Stimulated activated naive CD8-positive, alpha-beta T cell treated with anti-CD3 and anti-CD28 coated beads, Interleukin-15, amount 100 ng/mL, for 72 hours (primary cell): ENCODE results near the gene LIMK2.
"Not testable (repeated sequence)": the region's sequence is repeated elsewhere in the genome, so short reads cannot be mapped to it uniquely, and the experiment has no call there.

Experiments
- ATAC-seq: fragments of 150-1000 bp; cut with Tn5 transposase; 2 replicates; pipeline ENCODE4 v1.10.0; 2021; ENCODE audit warnings: mild to moderate bottlenecking, moderate library complexity
- DNase-seq, 2 donors: peaks; one replicate each; pipeline ENCODE4 v3.0.0; 2021 to 2022
- H3K27ac Mint-ChIP-seq, 2 donors: one replicate each; pipeline ENCODE4 v1.8.0; 2022; ENCODE audit warnings: mild to moderate bottlenecking in 2 of 2, mixed read lengths in 2 of 2, moderate library complexity in 2 of 2
- H3K27me3 Mint-ChIP-seq: one replicate; pipeline ENCODE4 v1.8.0; 2022; ENCODE audit warnings: mixed read lengths
- H3K4me1 Mint-ChIP-seq: one replicate; pipeline ENCODE4 v1.8.0; 2022; ENCODE audit warnings: mild to moderate bottlenecking, mixed read lengths
- H3K4me3 Mint-ChIP-seq, 2 donors: one replicate each; pipeline ENCODE4 v1.8.0; 2022; ENCODE audit warnings: mild to moderate bottlenecking in 2 of 2, mixed read lengths in 2 of 2, moderate library complexity in 1 of 2
- H3K9me3 Mint-ChIP-seq, 2 donors: one replicate each; pipeline ENCODE4 v1.8.0; 2022; ENCODE audit warnings: mixed read lengths in 2 of 2

The LIMK2 gene

DNA sequence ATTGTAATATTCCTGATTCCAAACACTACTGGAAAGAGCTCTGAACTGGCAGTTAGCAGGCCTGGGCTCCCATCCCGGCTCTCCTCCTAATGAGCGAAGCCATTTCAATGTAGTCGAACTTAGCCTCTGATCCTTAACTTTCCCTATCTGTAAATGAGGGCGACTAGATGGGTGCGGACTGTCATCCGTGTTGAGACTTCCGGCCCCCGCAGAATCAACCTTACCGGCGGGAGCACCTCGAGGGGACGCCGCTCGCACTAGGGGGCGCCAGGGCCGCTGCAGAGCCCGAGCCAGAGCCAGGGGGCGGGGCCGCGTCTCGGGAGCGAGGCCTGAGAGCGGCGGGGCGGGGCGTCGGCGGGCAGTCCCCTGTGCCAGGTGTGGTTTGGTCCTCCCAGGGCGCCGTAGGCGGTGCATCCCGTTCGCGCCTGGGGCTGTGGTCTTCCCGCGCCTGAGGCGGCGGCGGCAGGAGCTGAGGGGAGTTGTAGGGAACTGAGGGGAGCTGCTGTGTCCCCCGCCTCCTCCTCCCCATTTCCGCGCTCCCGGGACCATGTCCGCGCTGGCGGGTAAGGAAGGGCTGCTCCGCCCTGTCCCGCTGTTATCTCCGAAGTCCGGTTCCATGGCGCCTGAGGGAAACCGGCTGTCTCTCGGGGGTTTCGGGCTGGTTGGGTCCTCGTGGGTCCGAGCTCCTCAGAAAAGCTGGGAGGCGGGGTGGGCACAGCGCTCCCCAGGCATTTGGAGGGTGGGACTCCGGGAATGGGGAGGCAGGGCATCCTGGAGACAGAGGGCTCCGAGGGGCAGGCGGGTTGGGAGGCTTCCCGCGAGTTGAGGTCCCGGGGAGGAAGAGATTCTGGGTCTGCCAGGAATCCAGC lies at the start of gene LIMK2:
Gene LIMK2, plus strand, starts transcription at position 437 of the 869 bp plus-strand sequence. Its CDS starts 111 bp downstream, at position 548.
- H3K9me3 Mint-ChIP-seq = no peaks in the 10 kb centered on the region
- ATAC-seq = peak; percentile 98
- peak within 1 kb of the TSS; percentile 85 to 91 for H3K4me3 Mint-ChIP-seq
- peak; percentile 97 to 98 for DNase-seq
- H3K27ac Mint-ChIP-seq = peak within 1 kb of the TSS; percentile 89 to 97
- peaks cover 48% of the 10 kb centered on the region for H3K4me1 Mint-ChIP-seq
- H3K27me3 Mint-ChIP-seq = no peaks in the 10 kb centered on the region

- Mint-ChIP-seq H3K27ac (no peak overlapping the region), H3K4me1 (peaks cover 47% of the 10 kb centered on the region), H3K4me3 (no peak overlapping the region), H3K9me3 (no peaks in the 10 kb centered on the region), H3K27me3 (no peaks in the 10 kb centered on the region)
- ATAC-seq = no peak
- no peak for DNase-seq
These were observed 41.1 kb upstream of the LIMK2 start for GRCh38 chr22:31170971-31171370.

GRCh38 chr22:31171734-31172133 lies 40.4 kb upstream of the LIMK2 start:
- not testable (repeated sequence) for DNase-seq, H3K4me3 Mint-ChIP-seq, H3K9me3 Mint-ChIP-seq, H3K27me3 Mint-ChIP-seq, ATAC-seq
- peak overlapping the region in 1 of 2 donors; percentile 60 for H3K27ac Mint-ChIP-seq
- H3K4me1 Mint-ChIP-seq = peaks cover 47% of the 10 kb centered on the region

DNA sequence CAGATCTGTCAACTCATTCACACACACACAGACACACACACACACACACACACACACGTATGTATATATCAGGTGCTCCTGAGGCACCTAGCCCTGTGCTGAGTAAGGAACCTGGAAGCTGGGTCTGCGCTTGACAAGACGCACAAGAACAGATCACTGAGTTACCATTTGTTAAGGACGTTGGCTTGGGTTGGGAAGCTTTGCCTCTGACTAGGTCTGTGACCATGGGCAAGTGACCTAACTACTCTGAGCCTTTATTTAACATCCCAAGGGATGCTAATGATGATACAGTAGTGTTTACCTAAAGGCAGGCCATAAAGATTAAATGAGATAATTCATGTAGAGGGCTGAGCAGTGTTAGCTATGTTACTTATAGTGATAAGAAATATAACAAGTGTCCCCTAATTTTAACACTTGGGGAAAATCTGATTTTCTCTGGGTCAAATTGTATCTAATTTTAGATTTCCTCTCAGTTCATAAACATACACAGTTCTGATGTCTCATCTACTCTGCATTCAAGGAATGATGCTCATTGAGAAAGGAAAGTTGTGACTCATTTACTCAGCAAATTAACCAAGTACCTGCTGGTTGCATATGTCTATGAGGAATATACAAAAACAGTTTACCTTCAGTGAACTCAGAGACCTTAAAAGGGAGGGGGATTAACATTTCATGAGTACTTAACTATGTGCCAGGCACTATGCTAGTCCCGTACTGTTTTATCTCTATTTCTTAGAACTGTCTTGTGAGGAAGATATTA lies 38.5 kb upstream of the LIMK2 start:
- H3K4me1 Mint-ChIP-seq = peaks cover 42% of the 10 kb centered on the region
- H3K9me3 Mint-ChIP-seq = no peaks in the 10 kb centered on the region
- ATAC-seq (peak; percentile 90), DNase-seq (no peak)
- no peaks in the 10 kb centered on the region for H3K27me3 Mint-ChIP-seq
- peak overlapping the region in 1 of 2 donors; percentile 71 for H3K27ac Mint-ChIP-seq
- peak overlapping the region; percentile 26 to 48 for H3K4me3 Mint-ChIP-seq

DNA sequence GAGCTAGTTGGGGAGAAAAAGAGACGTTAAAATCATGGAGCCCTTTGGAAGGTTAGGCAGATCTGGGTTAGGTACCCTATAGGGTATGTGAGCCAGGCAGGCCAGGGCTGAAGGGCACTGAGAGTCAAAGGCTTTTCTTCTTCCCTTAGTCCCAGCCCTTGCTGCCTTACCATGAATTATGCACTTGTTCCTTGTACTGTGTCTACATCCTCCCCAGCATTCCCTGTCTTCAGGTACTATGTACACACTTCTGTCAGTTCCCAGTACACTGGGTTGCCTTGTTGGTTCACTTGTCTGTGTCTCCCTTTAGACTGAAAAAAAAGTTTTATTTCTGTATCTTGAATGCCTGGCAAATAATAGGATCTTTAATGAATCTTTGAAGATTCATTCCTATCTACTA lies 35.2 kb upstream of the LIMK2 start:
- H3K27me3 Mint-ChIP-seq = no peaks in the 10 kb centered on the region
- peaks cover 47% of the 10 kb centered on the region for H3K4me1 Mint-ChIP-seq
- DNase-seq (no peak), ATAC-seq (no peak)
- H3K27ac Mint-ChIP-seq = no peak overlapping the region
- no peak overlapping the region for H3K4me3 Mint-ChIP-seq
- peaks cover 0 to 4% of the 10 kb centered on the region in 2 donors for H3K9me3 Mint-ChIP-seq

DNA sequence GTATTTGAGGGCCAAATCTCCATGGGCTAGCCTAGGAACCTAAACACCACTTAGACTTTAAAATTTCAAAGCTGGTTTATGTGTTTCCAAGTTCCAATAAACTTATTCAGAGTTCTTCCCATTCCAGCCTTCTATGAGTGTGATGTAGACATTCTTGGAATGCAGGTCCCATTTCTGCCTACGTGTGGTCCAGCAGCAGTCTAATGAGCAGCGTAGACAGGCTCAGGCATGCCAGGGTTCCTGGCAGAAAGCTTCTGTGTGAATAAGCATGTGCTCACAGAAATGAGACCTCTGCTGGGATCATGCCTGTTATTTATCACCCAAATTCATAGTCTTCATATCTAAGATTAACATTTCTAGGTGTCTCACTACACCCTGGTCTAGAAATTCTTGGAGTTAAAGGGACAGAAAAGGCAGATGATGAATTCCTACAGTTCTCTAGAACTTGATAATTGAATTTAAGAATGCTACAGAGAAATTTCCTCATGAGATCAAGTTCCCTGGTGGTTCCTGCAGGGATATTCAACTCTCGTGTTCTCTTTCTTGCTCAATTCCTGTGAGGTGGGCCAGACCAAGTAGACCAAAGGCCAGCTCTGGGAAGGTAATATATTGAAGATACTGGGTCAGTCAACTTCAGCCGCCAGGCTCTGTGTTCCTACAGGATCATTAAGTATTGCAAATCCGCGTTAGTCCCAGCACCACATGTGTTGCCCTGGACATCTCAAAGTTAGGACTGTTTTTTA lies 34.5 kb upstream of the LIMK2 start:
- Mint-ChIP-seq H3K27me3 (no peaks in the 10 kb centered on the region), H3K4me1 (peaks cover 43% of the 10 kb centered on the region), H3K4me3 (no peak overlapping the region), H3K27ac (no peak overlapping the region), H3K9me3 (peaks cover 0 to 4% of the 10 kb centered on the region in 2 donors)
- no peak for ATAC-seq
- DNase-seq = no peak

GRCh38 chr22:31178859-31179258 lies 33.2 kb upstream of the LIMK2 start:
- H3K27ac Mint-ChIP-seq = no peak overlapping the region
- H3K4me3 Mint-ChIP-seq = no peak overlapping the region
- ATAC-seq (no peak), DNase-seq (no peak)
- no peaks in the 10 kb centered on the region for H3K27me3 Mint-ChIP-seq
- H3K4me1 Mint-ChIP-seq = peaks cover 30% of the 10 kb centered on the region
- peaks cover 0 to 4% of the 10 kb centered on the region in 2 donors for H3K9me3 Mint-ChIP-seq

GRCh38 chr22:31179345-31179744 lies 32.8 kb upstream of the LIMK2 start:
- ATAC-seq = no peak
- H3K27ac Mint-ChIP-seq = no peak overlapping the region
- H3K4me1 Mint-ChIP-seq = peaks cover 25% of the 10 kb centered on the region
- H3K9me3 Mint-ChIP-seq = peaks cover 0 to 4% of the 10 kb centered on the region in 2 donors
- DNase-seq = no peak
- H3K27me3 Mint-ChIP-seq = no peaks in the 10 kb centered on the region
- no peak overlapping the region for H3K4me3 Mint-ChIP-seq

DNA sequence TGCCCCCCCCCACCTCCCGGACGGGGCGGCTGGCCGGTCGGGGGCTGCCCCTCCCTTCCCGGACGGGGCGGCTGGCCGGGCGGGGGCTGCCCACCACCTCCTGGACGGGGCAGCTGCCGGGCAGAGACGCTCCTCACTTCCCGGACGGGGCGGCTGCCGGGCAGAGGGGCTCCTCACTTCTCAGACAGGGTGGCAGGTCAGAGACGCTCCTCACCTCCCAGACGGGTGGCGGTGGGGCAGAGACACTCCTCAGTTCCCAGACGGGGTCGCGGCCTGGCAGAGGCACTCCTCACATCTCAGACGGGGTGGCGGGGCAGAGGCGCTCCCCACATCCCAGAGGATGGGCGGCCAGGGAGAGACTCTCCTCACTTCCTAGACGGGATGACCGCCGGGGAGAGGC lies 28.1 kb upstream of the LIMK2 start:
- DNase-seq = no peak
- no peak overlapping the region for H3K4me3 Mint-ChIP-seq
- peaks cover 0 to 4% of the 10 kb centered on the region in 2 donors for H3K9me3 Mint-ChIP-seq
- no peaks in the 10 kb centered on the region for H3K27me3 Mint-ChIP-seq
- no peak overlapping the region for H3K27ac Mint-ChIP-seq
- ATAC-seq = no peak
- peaks cover 9% of the 10 kb centered on the region for H3K4me1 Mint-ChIP-seq

GRCh38 chr22:31185056-31185455 lies 27.0 kb upstream of the LIMK2 start:
- Mint-ChIP-seq H3K9me3 (peaks cover 0 to 4% of the 10 kb centered on the region in 2 donors), H3K4me3 (no peak overlapping the region), H3K27ac (peak overlapping the region in 1 of 2 donors; percentile 79), H3K4me1 (no peaks in the 10 kb centered on the region), H3K27me3 (no peaks in the 10 kb centered on the region)
- ATAC-seq (no peak), DNase-seq (no peak)

- Mint-ChIP-seq H3K27ac (peak overlapping the region in 1 of 2 donors; percentile 58), H3K9me3 (no peaks in the 10 kb centered on the region), H3K4me3 (no peak overlapping the region), H3K27me3 (no peaks in the 10 kb centered on the region), H3K4me1 (no peaks in the 10 kb centered on the region)
- DNase-seq = no peak
- no peak for ATAC-seq
These were observed 24.5 kb upstream of the LIMK2 start for GRCh38 chr22:31187627-31188026.

DNA sequence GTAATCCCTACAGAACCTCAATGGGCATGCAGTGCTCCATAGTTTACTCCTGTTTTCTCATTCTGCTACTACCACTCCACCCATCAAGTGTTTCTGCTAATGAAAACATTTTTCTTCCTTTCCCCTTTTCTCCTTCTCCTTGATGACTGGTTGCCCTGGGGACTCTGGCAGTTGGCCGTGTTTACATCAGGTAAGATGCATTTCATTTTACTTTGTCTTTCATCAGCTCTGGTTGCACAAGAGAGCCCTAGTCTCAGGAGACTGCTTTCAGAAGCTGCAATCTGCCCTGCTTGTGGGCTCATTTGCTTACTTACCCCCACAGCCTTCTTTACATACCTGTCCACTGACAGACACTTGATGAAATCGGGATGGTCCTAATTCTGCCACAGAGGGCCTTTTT lies 19.6 kb upstream of the LIMK2 start:
- H3K27ac Mint-ChIP-seq = no peak overlapping the region
- no peak for ATAC-seq

DNA sequence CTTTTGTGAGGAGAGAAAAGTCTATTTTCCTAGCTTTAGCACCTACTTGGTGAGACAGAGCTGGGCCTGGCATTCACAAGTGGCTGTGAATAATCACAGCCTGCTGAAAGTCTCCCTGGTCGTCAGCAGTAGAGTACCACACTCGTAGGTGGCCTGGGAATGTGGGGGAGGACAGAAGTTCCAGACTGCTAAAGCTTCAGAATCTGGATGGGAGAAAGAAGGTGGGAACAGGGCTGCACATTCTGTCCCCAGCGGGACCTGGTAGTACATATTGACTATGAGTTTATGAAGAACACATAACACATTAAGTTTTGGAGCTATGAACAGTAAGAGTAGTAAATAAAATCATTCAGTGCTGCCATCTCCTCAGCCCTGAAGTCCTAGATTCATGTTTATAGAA lies 19.0 kb upstream of the LIMK2 start:
- no peak for ATAC-seq
- H3K27me3 Mint-ChIP-seq = no peaks in the 10 kb centered on the region
- no peaks in the 10 kb centered on the region for H3K4me1 Mint-ChIP-seq
- no peak overlapping the region for H3K4me3 Mint-ChIP-seq
- H3K27ac Mint-ChIP-seq = no peak overlapping the region
- no peaks in the 10 kb centered on the region for H3K9me3 Mint-ChIP-seq
- DNase-seq = no peak

More for the DNA sequence above, 19.6 kb upstream of the LIMK2 start:
- H3K27me3 Mint-ChIP-seq = no peaks in the 10 kb centered on the region
- no peaks in the 10 kb centered on the region for H3K4me1 Mint-ChIP-seq
- H3K9me3 Mint-ChIP-seq = no peaks in the 10 kb centered on the region
- H3K4me3 Mint-ChIP-seq = no peak overlapping the region
- no peak for DNase-seq

- not testable (repeated sequence) for DNase-seq, ATAC-seq, H3K9me3 Mint-ChIP-seq, H3K4me1 Mint-ChIP-seq, H3K27ac Mint-ChIP-seq, H3K27me3 Mint-ChIP-seq, H3K4me3 Mint-ChIP-seq
These were observed 17.4 kb upstream of the LIMK2 start for GRCh38 chr22:31194681-31195080.

DNA sequence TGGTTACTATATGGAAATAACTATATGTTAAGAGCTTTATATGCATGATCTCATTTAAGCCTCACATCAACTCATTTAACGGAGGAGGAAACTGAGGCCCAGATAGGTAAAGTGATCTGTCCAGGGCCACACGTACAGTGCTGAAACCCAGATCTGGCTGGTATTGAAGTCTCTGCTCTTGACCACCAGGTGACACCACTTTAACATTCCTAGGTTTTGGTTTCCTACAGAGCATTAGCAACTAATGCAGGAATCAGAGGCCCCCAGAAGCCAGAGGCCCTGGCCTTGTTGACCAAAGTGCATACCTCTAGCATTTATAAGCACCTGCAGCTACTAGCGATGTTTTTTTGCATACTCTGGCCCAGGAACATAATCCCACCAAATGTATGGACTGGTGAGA lies 12.9 kb upstream of the LIMK2 start:
- ATAC-seq = no peak
- Mint-ChIP-seq H3K4me3 (no peak overlapping the region), H3K9me3 (no peaks in the 10 kb centered on the region), H3K27ac (no peak overlapping the region), H3K4me1 (no peaks in the 10 kb centered on the region), H3K27me3 (no peaks in the 10 kb centered on the region)
- DNase-seq = no peak
